Transverse colon (tissue), 4 donors: ENCODE results near the gene GMDS. TPM values are rescaled to one million over a fixed set of nuclear protein-coding genes. Genes with fewer than 3 reads are reported as not detected.

Experiments
- DNase-seq: peaks from one replicate; pipeline ENCODE4 v3.0.0-alpha.2; 2019
- H3K27ac ChIP-seq, 4 donors: fragments of 200-600 bp; sonication (generic); 2 replicates each; pipeline ENCODE4 v1.5.1; 2016 to 2018; ENCODE audit warnings: inconsistent platforms in 4 of 4
- H3K27me3 ChIP-seq: fragments of 200-600 bp; sonication (generic); 2 replicates; pipeline ENCODE4 v1.5.1; 2017; ENCODE audit warnings: inconsistent platforms
- H3K36me3 ChIP-seq, 4 donors: fragments of 200-600 bp; sonication (generic); 2 replicates each; pipeline ENCODE4 v1.5.1; 2017 to 2019; ENCODE audit warnings: inconsistent platforms in 4 of 4
- H3K4me1 ChIP-seq, 4 donors: fragments of 200-600 bp; sonication (generic); 2 replicates each; pipeline ENCODE4 v1.5.1; 2017 to 2020; ENCODE audit warnings: inconsistent platforms in 4 of 4
- H3K4me3 ChIP-seq, 4 donors: fragments of 200-600 bp; sonication (generic); 1 replicate in 1 of 4; 2 replicates in 3 of 4; pipeline versions ENCODE4 v1.5.1 to v1.6.1; 2017 to 2019; ENCODE audit warnings: inconsistent platforms in 4 of 4
- H3K9me3 ChIP-seq, 2 donors: fragments of 200-600 bp; sonication (generic); 2 replicates each; pipeline ENCODE4 v1.5.1; 2017 to 2019; ENCODE audit warnings: inconsistent platforms in 2 of 2
- EP300 ChIP-seq: sonication (generic); formaldehyde crosslinking; IDR thresholded peaks from one replicate; pipeline ENCODE4 v1.6.1; 2017; ENCODE audit warnings: antibody characterized with exemption, low read depth
- POLR2A ChIP-seq: fragments of 450-650 bp; IDR thresholded peaks from one replicate; pipeline ENCODE4 v1.6.1; 2016; ENCODE audit warnings: antibody characterized with exemption, mild to moderate bottlenecking, moderate library complexity
- POLR2AphosphoS5 ChIP-seq, 3 donors: sonication (generic); formaldehyde crosslinking; IDR thresholded peaks; one replicate each; pipeline ENCODE4 v1.6.1; 2016; ENCODE audit warnings: antibody characterized with exemption in 3 of 3
- WGBS, 2 donors: methylation state at CpG; one replicate each; pipeline ENCODE4 v1.1.5; 2018; ENCODE audit warnings: low coverage in 1 of 2; 5-methylcytosine and 5-hydroxymethylcytosine counted together
- in situ Hi-C, 4 donors: fragments of 200-750 bp; cut with MboI; loops; one replicate each; pipeline versions ENCODE4 v1.15.0 to v1.15.1; 2017; ENCODE audit warnings: low sequenced_read_pairs in 3 of 4, low pct_ligation_motif_present in 1 of 4, low pct_unique_long_range_greater_than_20kb in 1 of 4
- intact Hi-C: fragments of 100-400 bp; cut with DNase I; formaldehyde crosslinking; loops from one replicate; pipeline ENCODE4 v1.15.1; 2023; ENCODE audit warnings: low total_unique reads
- total RNA-seq, 4 donors: library from RNA; depleted of rRNA; stranded (reverse); fragments of >200 nt; gene quantifications; one replicate each; pipeline ENCODE4 v1.1.0, GENCODE V29; 2016
- TF ChIP-seq, protein P1 (sequence below), 5 experiments: fragments of 200-600 bp in 3 of 5; fragments of 450-650 bp in 2 of 5; sonication (generic) in 3 of 5; IDR thresholded peaks; 1 replicate in 2 of 5; 2 replicates in 3 of 5; pipeline ENCODE4 v1.5.1; 2016 to 2017; ENCODE audit warnings: antibody characterized with exemption in 5 of 5, inconsistent platforms in 3 of 5, mild to moderate bottlenecking in 2 of 5, moderate library complexity in 1 of 5

The GMDS gene
- total RNA-seq, 4 donors from 2014 or later: 66.2 to 546 (median 102) TPM

DNA sequence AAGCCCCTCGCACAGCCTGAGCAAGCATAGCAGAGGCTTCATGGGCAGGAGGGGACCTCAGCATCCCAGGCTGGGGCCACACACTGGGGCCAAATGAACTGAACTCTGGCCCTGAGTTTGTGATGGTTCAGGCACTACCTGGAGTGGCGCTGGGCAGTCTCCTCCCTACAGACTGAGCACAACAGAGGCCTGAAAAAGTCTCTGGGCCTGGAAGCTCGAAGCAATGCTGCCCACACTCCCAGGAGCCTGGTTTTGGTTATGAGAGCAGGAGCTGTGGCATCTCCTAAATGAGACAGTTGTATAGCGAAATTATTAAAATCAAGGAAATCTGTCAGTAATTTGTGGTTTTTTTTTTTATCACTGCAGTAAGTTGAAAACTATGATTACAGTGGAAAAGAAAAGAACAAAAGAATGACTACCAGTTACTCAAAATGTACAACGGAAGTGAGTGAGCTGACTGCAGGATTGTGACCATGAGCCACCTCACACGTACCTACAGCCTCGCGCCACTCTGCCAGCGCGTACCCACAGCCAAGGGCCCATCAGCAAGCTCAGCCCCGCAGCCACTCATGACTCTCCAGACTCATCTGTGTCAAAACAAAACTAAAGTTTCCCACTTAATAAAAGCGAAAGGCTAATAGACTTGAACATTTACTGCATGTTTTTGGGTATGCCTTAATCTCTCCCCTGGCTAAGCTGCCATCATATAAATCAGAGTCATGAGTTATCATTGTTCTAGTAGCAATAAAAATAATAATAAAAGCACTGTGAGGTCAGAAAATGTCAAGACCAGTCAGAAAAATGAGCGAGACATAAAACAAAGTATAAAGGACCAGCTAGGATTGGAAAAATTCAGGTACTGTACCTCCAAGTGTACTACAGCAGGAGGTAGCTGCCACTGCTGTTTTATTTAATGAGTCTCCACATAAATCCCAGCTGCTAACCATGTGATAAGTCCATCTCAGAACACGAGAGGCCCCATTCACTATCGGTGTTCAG, 458.7 kb downstream of the GMDS start:
- intact Hi-C loops (no loop called here), in situ Hi-C loops (no loop called here)
- Histone ChIP-seq H3K27ac (no peak overlapping the region), H3K4me3 (no peak overlapping the region), H3K9me3 (no peaks in the 10 kb centered on the region), H3K4me1 (no peaks in the 10 kb centered on the region), H3K27me3 (no peaks in the 10 kb centered on the region), H3K36me3 (no peaks in the 10 kb centered on the region)
- TF ChIP-seq POLR2A (no peak), EP300 (no peak), POLR2AphosphoS5 (IDR thresholded peaks at IDR 0.05) (no peak)
- TF ChIP-seq, protein P1, sequence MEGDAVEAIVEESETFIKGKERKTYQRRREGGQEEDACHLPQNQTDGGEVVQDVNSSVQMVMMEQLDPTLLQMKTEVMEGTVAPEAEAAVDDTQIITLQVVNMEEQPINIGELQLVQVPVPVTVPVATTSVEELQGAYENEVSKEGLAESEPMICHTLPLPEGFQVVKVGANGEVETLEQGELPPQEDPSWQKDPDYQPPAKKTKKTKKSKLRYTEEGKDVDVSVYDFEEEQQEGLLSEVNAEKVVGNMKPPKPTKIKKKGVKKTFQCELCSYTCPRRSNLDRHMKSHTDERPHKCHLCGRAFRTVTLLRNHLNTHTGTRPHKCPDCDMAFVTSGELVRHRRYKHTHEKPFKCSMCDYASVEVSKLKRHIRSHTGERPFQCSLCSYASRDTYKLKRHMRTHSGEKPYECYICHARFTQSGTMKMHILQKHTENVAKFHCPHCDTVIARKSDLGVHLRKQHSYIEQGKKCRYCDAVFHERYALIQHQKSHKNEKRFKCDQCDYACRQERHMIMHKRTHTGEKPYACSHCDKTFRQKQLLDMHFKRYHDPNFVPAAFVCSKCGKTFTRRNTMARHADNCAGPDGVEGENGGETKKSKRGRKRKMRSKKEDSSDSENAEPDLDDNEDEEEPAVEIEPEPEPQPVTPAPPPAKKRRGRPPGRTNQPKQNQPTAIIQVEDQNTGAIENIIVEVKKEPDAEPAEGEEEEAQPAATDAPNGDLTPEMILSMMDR (IDR thresholded peaks at IDR 0.05): no peak
- no peak for DNase-seq
- 79 to 84% methylated on average over 6 to 15 of the region's 15 CpGs for WGBS, 2 donors

DNA sequence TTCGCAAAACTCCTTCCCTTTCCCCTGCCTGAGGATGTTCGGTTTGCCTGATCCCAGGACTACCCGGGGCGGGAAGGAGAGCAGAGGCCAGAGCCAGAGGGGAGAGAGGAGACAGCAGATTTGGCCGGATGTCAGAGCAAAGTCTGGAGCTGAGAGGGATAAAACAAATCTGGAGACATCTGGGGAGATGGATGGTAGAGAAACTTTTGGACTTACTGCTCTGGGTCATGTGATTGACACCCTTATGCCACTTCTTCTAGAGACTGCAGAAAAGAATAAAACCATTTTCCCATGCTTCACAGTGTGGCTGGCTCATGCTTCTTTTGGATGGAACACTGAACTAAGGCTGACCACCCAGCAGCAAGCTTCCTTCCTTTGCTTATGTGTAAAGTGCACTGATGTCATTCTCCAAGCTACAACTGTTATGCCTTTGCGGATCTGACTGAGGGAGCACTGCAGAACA, 461.0 kb downstream of the GMDS start:
- Histone ChIP-seq H3K4me1 (no peaks in the 10 kb centered on the region), H3K9me3 (no peaks in the 10 kb centered on the region), H3K27me3 (no peaks in the 10 kb centered on the region), H3K4me3 (no peak overlapping the region), H3K36me3 (no peaks in the 10 kb centered on the region), H3K27ac (no peak overlapping the region)
- DNase-seq: no peak
- 62 to 87% methylated on average over 5 to 6 of the region's 6 CpGs for WGBS, 2 donors
- intact Hi-C loops: no loop called here
- in situ Hi-C loops: no loop called here
- TF ChIP-seq, protein P1 (IDR thresholded peaks at IDR 0.05): no peak
- TF ChIP-seq EP300 (no peak), POLR2A (no peak), POLR2AphosphoS5 (IDR thresholded peaks at IDR 0.05) (no peak)

DNA sequence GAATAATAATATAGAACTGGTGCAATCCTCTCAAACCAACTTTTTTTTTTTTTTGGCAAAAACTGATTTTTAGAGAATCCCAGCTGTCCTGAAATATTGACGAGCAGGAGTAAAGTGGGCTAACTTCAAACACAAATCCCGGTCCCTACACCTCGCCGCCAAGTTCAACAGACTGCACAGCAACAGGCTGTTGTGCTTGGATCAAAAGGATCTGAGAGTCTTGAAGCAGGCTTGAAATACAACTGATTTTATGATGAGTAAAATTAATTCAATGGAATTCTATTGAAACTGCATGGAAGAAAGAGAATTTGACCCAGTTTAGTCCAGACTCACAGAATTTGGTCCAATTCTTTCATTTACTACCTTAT, 463.6 kb downstream of the GMDS start:
- Histone ChIP-seq H3K4me3 (no peak overlapping the region), H3K36me3 (no peaks in the 10 kb centered on the region), H3K9me3 (no peaks in the 10 kb centered on the region), H3K27me3 (no peaks in the 10 kb centered on the region), H3K27ac (no peak overlapping the region), H3K4me1 (no peaks in the 10 kb centered on the region)
- in situ Hi-C loops (no loop called here), intact Hi-C loops (no loop called here)
- no peak for DNase-seq
- WGBS, 2 donors: 83 to 97% methylated on average over 1 to 4 of the region's 4 CpGs
- TF ChIP-seq, protein P1 (IDR thresholded peaks at IDR 0.05): no peak
- TF ChIP-seq POLR2A: no peak
- TF ChIP-seq POLR2AphosphoS5 (IDR thresholded peaks at IDR 0.05): no peak

DNA sequence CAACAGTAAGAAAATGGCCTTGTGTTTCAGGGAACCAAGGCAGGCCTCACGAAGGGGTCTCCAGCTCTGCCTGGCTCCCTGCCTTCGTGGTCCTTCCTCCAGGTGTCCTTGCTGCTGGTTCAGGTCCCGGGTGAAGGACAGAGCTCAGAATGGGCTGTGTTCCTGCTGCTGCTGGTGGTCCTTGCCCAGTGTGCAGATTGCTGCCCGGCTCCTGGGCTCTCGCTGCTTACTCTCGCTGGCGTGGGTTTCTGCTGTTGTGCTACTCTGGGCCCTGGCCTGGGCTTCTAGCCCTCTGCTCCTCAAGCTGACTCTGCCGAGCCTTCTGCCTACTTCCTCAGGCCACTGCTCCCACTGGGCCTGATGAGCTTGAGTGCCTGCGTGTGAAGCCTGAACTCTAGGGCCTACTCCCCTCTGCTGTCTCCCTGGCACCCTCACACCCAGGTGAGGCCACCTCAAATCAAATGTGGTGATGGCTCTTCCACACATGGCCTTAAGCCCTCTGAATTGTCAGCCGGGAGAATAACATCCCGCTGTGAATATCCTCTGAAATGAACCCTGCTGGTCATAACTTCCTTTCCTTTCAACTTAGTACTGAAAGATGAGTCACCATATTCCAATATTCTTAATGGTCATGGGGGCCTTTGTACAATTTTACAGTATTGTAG, 464.1 kb downstream of the GMDS start:
- H3K4me1 ChIP-seq: no peaks in the 10 kb centered on the region
- no peak for TF ChIP-seq POLR2AphosphoS5 (IDR thresholded peaks at IDR 0.05)
- TF ChIP-seq, protein P1 (IDR thresholded peaks at IDR 0.05): no peak
- TF ChIP-seq POLR2A: no peak
- no peak for TF ChIP-seq EP300
- intact Hi-C loops (no loop called here), in situ Hi-C loops (no loop called here)
- 91 to 96% methylated on average over 4 to 11 of the region's 11 CpGs for WGBS, 2 donors
- no peak overlapping the region for H3K27ac ChIP-seq
- no peak overlapping the region for H3K4me3 ChIP-seq
- no peaks in the 10 kb centered on the region for H3K27me3 ChIP-seq
- H3K9me3 ChIP-seq: no peaks in the 10 kb centered on the region
- DNase-seq: no peak
- H3K36me3 ChIP-seq: no peaks in the 10 kb centered on the region
